NCI-H2196 (cell line): ENCODE measurements around the gene SCNN1B.
"Not testable (repeated sequence)": the region's sequence is repeated elsewhere in the genome, so short reads cannot be mapped to it uniquely, and the experiment has no call there.

Source experiments
- DNase-seq: peaks from one replicate; lab custom pipeline; 2025; ENCODE audit not compliant: unreplicated experiment; lab: John Stamatoyannopoulos, UW

The SCNN1B gene

GRCh38 chr16:23378921-23379320 lies 76.8 kb downstream of the SCNN1B start:
- no peak for DNase-seq

GRCh38 chr16:23379707-23380106 lies 77.6 kb downstream of the SCNN1B start:
- DNase-seq = no peak

- no peak for DNase-seq
Measured at GRCh38 chr16:23380501-23380951, 78.4 kb downstream of the SCNN1B start.

- DNase-seq = not testable (repeated sequence)
Measured at GRCh38 chr16:23381702-23382101, 79.6 kb downstream of the SCNN1B start.

- peak; percentile 40 for DNase-seq
Measured at GRCh38 chr16:23382279-23382678, 80.2 kb downstream of the SCNN1B start.

GRCh38 chr16:23383881-23384280 lies 81.8 kb downstream of the SCNN1B start:
- no peak for DNase-seq

GRCh38 chr16:23384878-23385277 lies 82.8 kb downstream of the SCNN1B start:
- DNase-seq = no peak

GRCh38 chr16:23385441-23385840 lies 83.3 kb downstream of the SCNN1B start:
- DNase-seq = no peak

GRCh38 chr16:23387666-23388065 lies 85.6 kb downstream of the SCNN1B start:
- no peak for DNase-seq

GRCh38 chr16:23388786-23389185 lies 86.7 kb downstream of the SCNN1B start:
- no peak for DNase-seq

- no peak for DNase-seq
Measured at GRCh38 chr16:23389201-23389600, 87.1 kb downstream of the SCNN1B start.

GRCh38 chr16:23389936-23390335 lies 87.8 kb downstream of the SCNN1B start:
- DNase-seq = not testable (repeated sequence)

GRCh38 chr16:23391381-23392222 lies 89.5 kb downstream of the SCNN1B start:
- no peak for DNase-seq

- DNase-seq = no peak
Measured at GRCh38 chr16:23392223-23392600, 90.1 kb downstream of the SCNN1B start.

GRCh38 chr16:23394141-23394831 lies 92.2 kb downstream of the SCNN1B start:
- no peak for DNase-seq

GRCh38 chr16:23395732-23396131 lies 93.6 kb downstream of the SCNN1B start:
- DNase-seq = no peak

GRCh38 chr16:23397464-23397863 lies 95.4 kb downstream of the SCNN1B start:
- no peak for DNase-seq

- DNase-seq = no peak
Measured at GRCh38 chr16:23398987-23399805, 97.1 kb downstream of the SCNN1B start.

- DNase-seq = not testable (repeated sequence)
Measured at GRCh38 chr16:23400447-23400846, 98.3 kb downstream of the SCNN1B start.

GRCh38 chr16:23401139-23401538 lies 99.0 kb downstream of the SCNN1B start:
- no peak for DNase-seq

- no peak for DNase-seq
Measured at GRCh38 chr16:23402100-23402499, 100.0 kb downstream of the SCNN1B start.
